ENCODE results near the gene ILDR2. TPM values are rescaled to one million over a fixed set of nuclear protein-coding genes. Genes with fewer than 3 reads are reported as not detected.
A peak's percentile ranks its signal among the peaks of the same experiment; 100 is the strongest.

ILDR2 gene
- total RNA-seq, 1 donor from 2014 or later = 2.7 TPM

GRCh38 chr1:166915042-166915441 is 60.3 kb downstream of the ILDR2 start:
- DNase-seq (ENCODE audit: low spot score) = no peak
- H3K27me3 Mint-ChIP-seq (ENCODE audit: low read depth) = peaks cover 2% of the 10 kb centered on the region
- TF ChIP-seq CTCF (IDR thresholded peaks at IDR 0.05) = no peak
- H3K4me1 Mint-ChIP-seq (ENCODE audit: low read depth) = peaks cover 17% of the 10 kb centered on the region
- H3K27ac Mint-ChIP-seq (ENCODE audit: unreplicated experiment) = no peak overlapping the region
- no peak overlapping the region for H3K4me3 Mint-ChIP-seq (ENCODE audit: unreplicated experiment)
- peaks cover 9% of the 10 kb centered on the region for H3K9me3 Mint-ChIP-seq (ENCODE audit: low read depth)
- H3K36me3 Mint-ChIP-seq (ENCODE audit: low read depth) = peaks cover 9% of the 10 kb centered on the region

DNA sequence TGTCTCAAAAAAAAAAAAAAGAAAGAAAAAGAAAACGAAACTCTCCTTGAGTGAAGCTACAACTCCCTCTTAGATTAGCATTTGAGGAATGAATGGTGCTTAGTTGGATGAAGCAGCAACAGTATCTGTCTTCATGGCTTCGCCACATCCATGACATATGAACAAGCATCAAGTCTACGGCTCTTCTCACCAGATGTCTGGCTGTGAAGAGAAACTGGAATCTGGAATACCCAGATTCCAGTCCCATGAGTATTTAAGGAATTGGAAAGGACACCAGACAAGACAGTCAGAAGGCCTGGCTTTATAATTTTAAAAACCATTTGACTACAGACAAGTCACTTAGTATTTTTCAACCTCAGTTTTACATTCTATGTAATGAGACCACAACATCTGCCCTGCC is 61.2 kb downstream of the ILDR2 start:
- no peak for DNase-seq (ENCODE audit: low spot score)
- peaks cover 9% of the 10 kb centered on the region for H3K9me3 Mint-ChIP-seq (ENCODE audit: low read depth)
- no peak for TF ChIP-seq CTCF (IDR thresholded peaks at IDR 0.05)
- H3K36me3 Mint-ChIP-seq (ENCODE audit: low read depth) = peaks cover 9% of the 10 kb centered on the region
- peaks cover 15% of the 10 kb centered on the region for H3K4me1 Mint-ChIP-seq (ENCODE audit: low read depth)
- no peak overlapping the region for H3K27ac Mint-ChIP-seq (ENCODE audit: unreplicated experiment)
- no peak overlapping the region for H3K4me3 Mint-ChIP-seq (ENCODE audit: unreplicated experiment)
- H3K27me3 Mint-ChIP-seq (ENCODE audit: low read depth) = peaks cover 2% of the 10 kb centered on the region

DNA sequence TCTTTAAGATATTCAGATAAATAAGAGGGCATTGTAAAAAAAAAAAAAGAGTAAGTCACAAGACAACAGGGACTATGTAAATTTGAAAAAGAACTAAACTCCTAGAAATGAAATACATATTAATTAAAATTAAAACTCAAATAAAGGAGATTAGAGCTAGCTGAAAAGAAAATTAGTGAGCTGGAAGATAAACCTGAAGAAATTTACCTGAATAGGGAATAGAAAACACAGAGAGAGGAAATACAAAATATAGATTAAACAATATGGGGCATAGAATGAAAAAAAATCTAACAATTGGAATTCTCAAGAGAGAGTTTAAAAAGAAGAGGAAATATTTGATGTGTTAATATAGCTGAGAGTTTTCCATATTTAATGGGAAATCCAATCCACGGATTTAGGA is 63.7 kb downstream of the ILDR2 start:
- Mint-ChIP-seq H3K27me3 (ENCODE audit: low read depth) (peaks cover 5% of the 10 kb centered on the region), H3K9me3 (ENCODE audit: low read depth) (peaks cover 9% of the 10 kb centered on the region), H3K4me1 (ENCODE audit: low read depth) (peaks cover 18% of the 10 kb centered on the region), H3K4me3 (ENCODE audit: unreplicated experiment) (no peak overlapping the region), H3K27ac (ENCODE audit: unreplicated experiment) (no peak overlapping the region), H3K36me3 (ENCODE audit: low read depth) (peaks cover 9% of the 10 kb centered on the region)
- no peak for TF ChIP-seq CTCF (IDR thresholded peaks at IDR 0.05)
- no peak for DNase-seq (ENCODE audit: low spot score)

DNA sequence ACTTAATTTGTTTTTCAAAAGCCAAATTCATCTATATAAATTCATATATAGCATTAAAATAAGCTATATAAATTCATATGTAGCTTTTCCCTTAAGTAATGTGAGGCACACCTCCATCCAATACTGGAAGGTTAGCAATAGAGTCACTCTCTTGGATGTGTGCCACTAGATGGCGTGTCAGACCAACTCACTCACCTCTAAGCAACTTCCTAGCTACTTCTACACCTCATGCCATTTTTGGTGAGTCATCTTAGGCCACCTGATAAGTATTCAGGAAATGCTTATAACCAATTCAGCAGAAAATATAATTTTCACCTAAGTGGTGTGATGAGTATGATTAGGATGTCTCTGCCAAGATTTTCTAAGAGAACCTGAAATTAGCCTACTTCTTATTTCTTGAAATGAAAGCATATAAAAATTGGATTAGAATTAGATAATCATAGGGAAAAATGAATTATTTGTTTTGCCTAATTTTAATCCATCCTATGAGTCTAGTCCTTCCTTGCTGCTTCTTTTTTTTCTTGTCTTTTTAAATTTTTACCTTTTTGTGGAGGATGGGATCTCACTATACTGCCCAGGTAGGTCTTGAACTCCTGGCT is 64.8 kb downstream of the ILDR2 start:
- H3K27me3 Mint-ChIP-seq (ENCODE audit: low read depth) = peaks cover 5% of the 10 kb centered on the region
- peaks cover 9% of the 10 kb centered on the region for H3K36me3 Mint-ChIP-seq (ENCODE audit: low read depth)
- peak; percentile 96 for TF ChIP-seq CTCF (IDR thresholded peaks at IDR 0.05)
- peaks cover 26% of the 10 kb centered on the region for H3K4me1 Mint-ChIP-seq (ENCODE audit: low read depth)
- DNase-seq (ENCODE audit: low spot score) = no peak
- H3K27ac Mint-ChIP-seq (ENCODE audit: unreplicated experiment) = peak overlapping the region; percentile 22
- no peak overlapping the region for H3K4me3 Mint-ChIP-seq (ENCODE audit: unreplicated experiment)
- peaks cover 9% of the 10 kb centered on the region for H3K9me3 Mint-ChIP-seq (ENCODE audit: low read depth)

- TF ChIP-seq CTCF (IDR thresholded peaks at IDR 0.05) = no peak
- DNase-seq (ENCODE audit: low spot score) = no peak
- no peak overlapping the region for H3K27ac Mint-ChIP-seq (ENCODE audit: unreplicated experiment)
- peaks cover 9% of the 10 kb centered on the region for H3K36me3 Mint-ChIP-seq (ENCODE audit: low read depth)
- H3K27me3 Mint-ChIP-seq (ENCODE audit: low read depth) = peaks cover 5% of the 10 kb centered on the region
- peaks cover 9% of the 10 kb centered on the region for H3K9me3 Mint-ChIP-seq (ENCODE audit: low read depth)
- peaks cover 40% of the 10 kb centered on the region for H3K4me1 Mint-ChIP-seq (ENCODE audit: low read depth)
- H3K4me3 Mint-ChIP-seq (ENCODE audit: unreplicated experiment) = no peak overlapping the region
Measured at GRCh38 chr1:166908942-166909341, 66.4 kb downstream of the ILDR2 start.
